HEK293 (cell line): ENCODE measurements around the gene PAQR5.
A peak's percentile ranks its signal among the peaks of the same experiment; 100 is the strongest.

Experiments used
- CTCF ChIA-PET: fragments of 350-600 bp; formaldehyde crosslinking; extraction: SDS; loops from one replicate; lab custom pipeline; 2021; ENCODE audit warnings: antibody characterized with exemption; lab: Yijun Ruan, JAX
- POLR2A ChIA-PET: fragments of 300-600 bp; formaldehyde crosslinking; extraction: SDS; loops from one replicate; lab custom pipeline; 2020; ENCODE audit warnings: antibody characterized with exemption, inconsistent platforms; lab: Yijun Ruan, JAX
- H3K27ac ChIP-seq: fragments of 200-500 bp; sonication (Bioruptor generic); 2 replicates; pipeline ENCODE4 v1.5.1; 2014; ENCODE audit warnings: low read depth, low read length, control low read depth, inconsistent platforms; ENCODE audit errors: extremely low read depth
- H3K36me3 ChIP-seq, 2 experiments: fragments of 200-500 bp in 1 of 2; sonication (Bioruptor generic) in 1 of 2; 1 replicate in 1 of 2; 2 replicates in 1 of 2; pipeline ENCODE4 v1.5.1; 2014 to 2017; ENCODE audit warnings: inconsistent platforms in 2 of 2, low read length in 2 of 2; ENCODE audit not compliant: control insufficient read depth in 2 of 2, insufficient read depth in 1 of 2
- H3K4me1 ChIP-seq: fragments of 200-500 bp; sonication (Bioruptor generic); 2 replicates; pipeline ENCODE4 v1.5.1; 2014; ENCODE audit warnings: mild to moderate bottlenecking, low read length, inconsistent platforms; ENCODE audit not compliant: control insufficient read depth, insufficient read depth
- H3K4me3 ChIP-seq: 2 replicates; pipeline ENCODE4 v1.5.1; 2011; ENCODE audit warnings: low read depth, mild to moderate bottlenecking, control low read depth, low read length, moderate library complexity
- H3K9me3 ChIP-seq: fragments of 200-500 bp; sonication (Bioruptor generic); 2 replicates; pipeline ENCODE4 v1.5.1; 2014; ENCODE audit warnings: low read depth, low read length, inconsistent platforms; ENCODE audit not compliant: control insufficient read depth, insufficient read depth
- SP2 ChIP-seq: fragments of 450-650 bp; formaldehyde crosslinking; IDR thresholded peaks from 2 replicates; pipeline ENCODE4 v1.5.1; 2016; ENCODE audit warnings: missing biosample characterization, missing genetic modification characterization
- ZBTB1 ChIP-seq: fragments of 450-650 bp; formaldehyde crosslinking; IDR thresholded peaks from 2 replicates; pipeline ENCODE4 v1.5.1; 2016; ENCODE audit warnings: missing biosample characterization, missing genetic modification characterization
- ZBTB21 ChIP-seq: fragments of 450-650 bp; formaldehyde crosslinking; IDR thresholded peaks from 2 replicates; pipeline ENCODE4 v1.5.1; 2017; ENCODE audit warnings: missing biosample characterization, missing genetic modification characterization
- ZFP37 ChIP-seq: fragments of 450-650 bp; formaldehyde crosslinking; IDR thresholded peaks from 2 replicates; pipeline ENCODE4 v1.5.1; 2016; ENCODE audit warnings: missing biosample characterization, missing genetic modification characterization
- ZNF10 ChIP-seq: fragments of 450-650 bp; formaldehyde crosslinking; IDR thresholded peaks from 2 replicates; pipeline ENCODE4 v1.5.1; 2017; ENCODE audit warnings: missing biosample characterization, missing genetic modification characterization
- ZNF169 ChIP-seq: fragments of 450-650 bp; formaldehyde crosslinking; IDR thresholded peaks from 2 replicates; pipeline ENCODE4 v1.5.1; 2016; ENCODE audit warnings: missing biosample characterization, missing genetic modification characterization
- ZNF211 ChIP-seq: fragments of 450-650 bp; formaldehyde crosslinking; IDR thresholded peaks from 2 replicates; pipeline ENCODE4 v1.5.1; 2016; ENCODE audit warnings: low read depth, missing biosample characterization, missing genetic modification characterization
- ZNF302 ChIP-seq: fragments of 450-650 bp; formaldehyde crosslinking; IDR thresholded peaks from 2 replicates; pipeline ENCODE4 v1.5.1; 2016; ENCODE audit warnings: missing biosample characterization, missing genetic modification characterization, low read depth
- ZNF354C ChIP-seq: fragments of 450-650 bp; formaldehyde crosslinking; IDR thresholded peaks from 2 replicates; pipeline ENCODE4 v1.5.1; 2016; ENCODE audit warnings: missing biosample characterization, missing genetic modification characterization, low read depth, borderline replicate concordance
- ZNF366 ChIP-seq: fragments of 450-650 bp; formaldehyde crosslinking; conservative IDR thresholded peaks from 2 replicates; pipeline ENCODE4 v1.5.1; 2016; ENCODE audit warnings: missing biosample characterization, missing genetic modification characterization
- ZNF391 ChIP-seq: fragments of 450-650 bp; formaldehyde crosslinking; IDR thresholded peaks from 2 replicates; pipeline ENCODE4 v1.5.1; 2016; ENCODE audit warnings: low read depth, missing biosample characterization, missing genetic modification characterization, borderline replicate concordance
- ZNF777 ChIP-seq: fragments of 450-650 bp; formaldehyde crosslinking; IDR thresholded peaks from 2 replicates; pipeline ENCODE4 v1.5.1; 2017; ENCODE audit warnings: missing biosample characterization, missing genetic modification characterization, borderline replicate concordance
- ZSCAN23 ChIP-seq: fragments of 450-650 bp; formaldehyde crosslinking; IDR thresholded peaks from 2 replicates; pipeline ENCODE4 v1.5.1; 2016; ENCODE audit warnings: missing biosample characterization, missing genetic modification characterization
- ZXDB ChIP-seq: fragments of 450-650 bp; formaldehyde crosslinking; IDR thresholded peaks from 2 replicates; pipeline ENCODE4 v1.5.1; 2016; ENCODE audit warnings: missing biosample characterization, missing genetic modification characterization
- TF ChIP-seq, protein P1 (sequence below): fragments of 450-650 bp; formaldehyde crosslinking; IDR thresholded peaks from 2 replicates; pipeline ENCODE4 v1.5.1; 2016; ENCODE audit warnings: missing biosample characterization, missing genetic modification characterization
- TF ChIP-seq, protein P2 (sequence below): fragments of 450-650 bp; formaldehyde crosslinking; IDR thresholded peaks from 2 replicates; pipeline ENCODE4 v1.5.1; 2017; ENCODE audit warnings: missing biosample characterization, missing genetic modification characterization
- TF ChIP-seq, protein P3 (sequence below): fragments of 450-650 bp; formaldehyde crosslinking; IDR thresholded peaks from 2 replicates; pipeline ENCODE4 v1.5.1; 2017; ENCODE audit warnings: missing biosample characterization, mild to moderate bottlenecking, missing genetic modification characterization, moderate library complexity
- TF ChIP-seq, protein P4 (sequence below): fragments of 450-650 bp; formaldehyde crosslinking; IDR thresholded peaks from 2 replicates; pipeline ENCODE4 v1.5.1; 2016; ENCODE audit warnings: missing biosample characterization, missing genetic modification characterization
- TF ChIP-seq, protein P5 (sequence below): fragments of 450-650 bp; formaldehyde crosslinking; IDR thresholded peaks from 2 replicates; pipeline ENCODE4 v1.5.1; 2016; ENCODE audit warnings: missing biosample characterization, missing genetic modification characterization
- TF ChIP-seq, protein P6 (sequence below): fragments of 450-650 bp; formaldehyde crosslinking; IDR thresholded peaks from 2 replicates; pipeline ENCODE4 v1.5.1; 2016; ENCODE audit warnings: missing biosample characterization, missing genetic modification characterization
- TF ChIP-seq, protein P7 (sequence below): fragments of 450-650 bp; formaldehyde crosslinking; IDR thresholded peaks from 2 replicates; pipeline ENCODE4 v1.5.1; 2017; ENCODE audit warnings: missing biosample characterization, missing genetic modification characterization

The PAQR5 gene

DNA sequence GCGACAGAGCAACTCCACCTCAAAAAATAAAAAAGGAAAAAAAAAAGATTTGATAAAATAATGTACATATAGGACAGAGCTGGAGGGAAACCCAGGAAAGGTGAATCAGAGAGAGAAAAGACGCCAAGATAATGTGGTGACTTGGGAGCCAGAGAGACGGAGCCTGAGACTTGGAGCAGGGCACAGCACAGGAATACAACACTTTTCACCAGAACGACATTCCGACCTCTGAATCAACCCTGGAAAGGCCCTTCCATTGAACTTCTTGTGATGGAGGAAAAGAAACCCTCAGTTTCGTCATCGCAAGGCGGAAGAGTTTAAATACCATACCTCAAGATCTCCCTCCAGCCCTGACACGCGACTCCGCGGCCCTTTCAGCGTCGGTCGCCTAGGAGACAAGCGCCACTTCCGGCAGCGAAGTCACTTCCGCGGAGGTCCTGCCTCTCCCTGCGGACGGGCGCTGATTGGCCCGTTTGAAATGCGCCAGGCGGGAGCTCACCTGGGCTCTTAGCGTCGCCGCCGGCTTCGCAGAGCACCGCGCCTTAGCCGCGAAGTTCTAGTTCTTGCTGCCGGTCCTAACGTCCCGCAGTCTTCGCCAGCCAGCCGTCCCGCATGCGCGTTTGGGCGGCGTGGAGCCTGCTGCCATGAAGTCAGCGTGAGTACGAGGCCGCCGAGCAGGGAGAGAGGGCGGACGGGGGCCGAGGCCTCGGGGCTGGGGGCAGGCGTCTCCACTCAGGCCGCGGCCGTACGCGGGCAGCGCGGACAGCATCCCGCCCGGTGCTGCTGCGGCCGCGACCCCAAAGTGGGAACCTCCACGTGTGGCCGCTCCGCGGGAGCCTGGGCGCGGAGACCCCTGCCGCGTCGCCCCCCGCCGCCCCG, 115.3 kb downstream of the PAQR5 start, which contains the start of gene KIF23:
Gene KIF23 (plus strand): TSS at position 528 of the 879 bp plus-strand sequence. CDS start 117 bp downstream, at position 645.
- Histone ChIP-seq H3K4me1 (peaks cover 12% of the 10 kb centered on the region), H3K36me3 (peaks cover 21 to 27% of the 10 kb centered on the region in 2 experiments), H3K27ac (peak within 1 kb of the TSS; percentile 98), H3K9me3 (no peaks in the 10 kb centered on the region), H3K4me3 (peak within 1 kb of the TSS; percentile 93)
- ChIA-PET POLR2A (interaction anchor here (0.6 to 2.5 kb wide), 15 partner anchors 9 to 124 kb away, joined by 3 to 30 read pairs (median 4); partner anchors contain the start of gene RPLP1), CTCF (interaction anchor here (0.6 to 2.0 kb wide), 5 partner anchors 20 to 1053 kb away, joined by 3 to 10 read pairs (median 3); no protein-coding TSS in a partner anchor)
- TF ChIP-seq ZSCAN23 (tag by site-specific recombination) (0 out of 2 replicates have a peak, but pooled peaks have one; percentile 4), ZNF366 (tag by site-specific recombination) (peak; percentile 74), ZXDB (peak; percentile 87), ZBTB1 (tag by site-specific recombination) (no peak), ZNF302 (no peak), ZBTB21 (peak; percentile 69), ZFP37 (0 out of 2 replicates have a peak, but pooled peaks have one; percentile 32), ZNF354C (tag by site-specific recombination) (no peak), ZNF777 (tag by site-specific recombination) (no peak; the same call in 1 of the 2 replicates), ZNF169 (tag by site-specific recombination) (no peak), ZNF391 (tag by site-specific recombination) (peak; percentile 71; the same call in 1 of the 2 replicates), ZNF211 (tag by site-specific recombination) (no peak), SP2 (tag by site-specific recombination) (peak; percentile 95), ZNF10 (tag by site-specific recombination) (peak; percentile 66; the same call in 1 of the 2 replicates)
- TF ChIP-seq, protein P1, sequence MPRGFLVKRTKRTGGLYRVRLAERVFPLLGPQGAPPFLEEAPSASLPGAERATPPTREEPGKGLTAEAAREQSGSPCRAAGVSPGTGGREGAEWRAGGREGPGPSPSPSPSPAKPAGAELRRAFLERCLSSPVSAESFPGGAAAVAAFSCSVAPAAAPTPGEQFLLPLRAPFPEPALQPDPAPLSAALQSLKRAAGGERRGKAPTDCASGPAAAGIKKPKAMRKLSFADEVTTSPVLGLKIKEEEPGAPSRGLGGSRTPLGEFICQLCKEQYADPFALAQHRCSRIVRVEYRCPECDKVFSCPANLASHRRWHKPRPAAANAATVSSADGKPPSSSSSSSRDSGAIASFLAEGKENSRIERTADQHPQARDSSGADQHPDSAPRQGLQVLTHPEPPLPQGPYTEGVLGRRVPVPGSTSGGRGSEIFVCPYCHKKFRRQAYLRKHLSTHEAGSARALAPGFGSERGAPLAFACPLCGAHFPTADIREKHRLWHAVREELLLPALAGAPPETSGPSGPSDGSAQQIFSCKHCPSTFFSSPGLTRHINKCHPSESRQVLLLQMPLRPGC (tag by site-specific recombination): peak; percentile 61
- TF ChIP-seq, protein P2, sequence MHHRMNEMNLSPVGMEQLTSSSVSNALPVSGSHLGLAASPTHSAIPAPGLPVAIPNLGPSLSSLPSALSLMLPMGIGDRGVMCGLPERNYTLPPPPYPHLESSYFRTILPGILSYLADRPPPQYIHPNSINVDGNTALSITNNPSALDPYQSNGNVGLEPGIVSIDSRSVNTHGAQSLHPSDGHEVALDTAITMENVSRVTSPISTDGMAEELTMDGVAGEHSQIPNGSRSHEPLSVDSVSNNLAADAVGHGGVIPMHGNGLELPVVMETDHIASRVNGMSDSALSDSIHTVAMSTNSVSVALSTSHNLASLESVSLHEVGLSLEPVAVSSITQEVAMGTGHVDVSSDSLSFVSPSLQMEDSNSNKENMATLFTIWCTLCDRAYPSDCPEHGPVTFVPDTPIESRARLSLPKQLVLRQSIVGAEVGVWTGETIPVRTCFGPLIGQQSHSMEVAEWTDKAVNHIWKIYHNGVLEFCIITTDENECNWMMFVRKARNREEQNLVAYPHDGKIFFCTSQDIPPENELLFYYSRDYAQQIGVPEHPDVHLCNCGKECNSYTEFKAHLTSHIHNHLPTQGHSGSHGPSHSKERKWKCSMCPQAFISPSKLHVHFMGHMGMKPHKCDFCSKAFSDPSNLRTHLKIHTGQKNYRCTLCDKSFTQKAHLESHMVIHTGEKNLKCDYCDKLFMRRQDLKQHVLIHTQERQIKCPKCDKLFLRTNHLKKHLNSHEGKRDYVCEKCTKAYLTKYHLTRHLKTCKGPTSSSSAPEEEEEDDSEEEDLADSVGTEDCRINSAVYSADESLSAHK (tag by site-specific recombination): no peak; the same call in 1 of the 2 replicates
- TF ChIP-seq, protein P3, sequence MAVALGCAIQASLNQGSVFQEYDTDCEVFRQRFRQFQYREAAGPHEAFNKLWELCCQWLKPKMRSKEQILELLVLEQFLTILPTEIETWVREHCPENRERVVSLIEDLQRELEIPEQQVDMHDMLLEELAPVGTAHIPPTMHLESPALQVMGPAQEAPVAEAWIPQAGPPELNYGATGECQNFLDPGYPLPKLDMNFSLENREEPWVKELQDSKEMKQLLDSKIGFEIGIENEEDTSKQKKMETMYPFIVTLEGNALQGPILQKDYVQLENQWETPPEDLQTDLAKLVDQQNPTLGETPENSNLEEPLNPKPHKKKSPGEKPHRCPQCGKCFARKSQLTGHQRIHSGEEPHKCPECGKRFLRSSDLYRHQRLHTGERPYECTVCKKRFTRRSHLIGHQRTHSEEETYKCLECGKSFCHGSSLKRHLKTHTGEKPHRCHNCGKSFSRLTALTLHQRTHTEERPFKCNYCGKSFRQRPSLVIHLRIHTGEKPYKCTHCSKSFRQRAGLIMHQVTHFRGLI (tag by site-specific recombination): 0 out of 2 replicates have a peak, but pooled peaks have one; percentile 4
- TF ChIP-seq, protein P4, sequence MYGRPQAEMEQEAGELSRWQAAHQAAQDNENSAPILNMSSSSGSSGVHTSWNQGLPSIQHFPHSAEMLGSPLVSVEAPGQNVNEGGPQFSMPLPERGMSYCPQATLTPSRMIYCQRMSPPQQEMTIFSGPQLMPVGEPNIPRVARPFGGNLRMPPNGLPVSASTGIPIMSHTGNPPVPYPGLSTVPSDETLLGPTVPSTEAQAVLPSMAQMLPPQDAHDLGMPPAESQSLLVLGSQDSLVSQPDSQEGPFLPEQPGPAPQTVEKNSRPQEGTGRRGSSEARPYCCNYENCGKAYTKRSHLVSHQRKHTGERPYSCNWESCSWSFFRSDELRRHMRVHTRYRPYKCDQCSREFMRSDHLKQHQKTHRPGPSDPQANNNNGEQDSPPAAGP (tag by site-specific recombination): peak; percentile 73; the same call in 1 of the 2 replicates
- TF ChIP-seq, protein P5, sequence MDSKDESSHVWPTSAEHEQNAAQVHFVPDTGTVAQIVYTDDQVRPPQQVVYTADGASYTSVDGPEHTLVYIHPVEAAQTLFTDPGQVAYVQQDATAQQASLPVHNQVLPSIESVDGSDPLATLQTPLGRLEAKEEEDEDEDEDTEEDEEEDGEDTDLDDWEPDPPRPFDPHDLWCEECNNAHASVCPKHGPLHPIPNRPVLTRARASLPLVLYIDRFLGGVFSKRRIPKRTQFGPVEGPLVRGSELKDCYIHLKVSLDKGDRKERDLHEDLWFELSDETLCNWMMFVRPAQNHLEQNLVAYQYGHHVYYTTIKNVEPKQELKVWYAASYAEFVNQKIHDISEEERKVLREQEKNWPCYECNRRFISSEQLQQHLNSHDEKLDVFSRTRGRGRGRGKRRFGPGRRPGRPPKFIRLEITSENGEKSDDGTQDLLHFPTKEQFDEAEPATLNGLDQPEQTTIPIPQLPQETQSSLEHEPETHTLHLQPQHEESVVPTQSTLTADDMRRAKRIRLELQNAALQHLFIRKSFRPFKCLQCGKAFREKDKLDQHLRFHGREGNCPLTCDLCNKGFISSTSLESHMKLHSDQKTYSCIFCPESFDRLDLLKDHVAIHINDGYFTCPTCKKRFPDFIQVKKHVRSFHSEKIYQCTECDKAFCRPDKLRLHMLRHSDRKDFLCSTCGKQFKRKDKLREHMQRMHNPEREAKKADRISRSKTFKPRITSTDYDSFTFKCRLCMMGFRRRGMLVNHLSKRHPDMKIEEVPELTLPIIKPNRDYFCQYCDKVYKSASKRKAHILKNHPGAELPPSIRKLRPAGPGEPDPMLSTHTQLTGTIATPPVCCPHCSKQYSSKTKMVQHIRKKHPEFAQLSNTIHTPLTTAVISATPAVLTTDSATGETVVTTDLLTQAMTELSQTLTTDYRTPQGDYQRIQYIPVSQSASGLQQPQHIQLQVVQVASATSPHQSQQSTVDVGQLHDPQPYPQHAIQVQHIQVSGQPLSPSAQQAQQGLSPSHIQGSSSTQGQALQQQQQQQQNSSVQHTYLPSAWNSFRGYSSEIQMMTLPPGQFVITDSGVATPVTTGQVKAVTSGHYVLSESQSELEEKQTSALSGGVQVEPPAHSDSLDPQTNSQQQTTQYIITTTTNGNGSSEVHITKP (tag by site-specific recombination): peak; percentile 80
- TF ChIP-seq, protein P6, sequence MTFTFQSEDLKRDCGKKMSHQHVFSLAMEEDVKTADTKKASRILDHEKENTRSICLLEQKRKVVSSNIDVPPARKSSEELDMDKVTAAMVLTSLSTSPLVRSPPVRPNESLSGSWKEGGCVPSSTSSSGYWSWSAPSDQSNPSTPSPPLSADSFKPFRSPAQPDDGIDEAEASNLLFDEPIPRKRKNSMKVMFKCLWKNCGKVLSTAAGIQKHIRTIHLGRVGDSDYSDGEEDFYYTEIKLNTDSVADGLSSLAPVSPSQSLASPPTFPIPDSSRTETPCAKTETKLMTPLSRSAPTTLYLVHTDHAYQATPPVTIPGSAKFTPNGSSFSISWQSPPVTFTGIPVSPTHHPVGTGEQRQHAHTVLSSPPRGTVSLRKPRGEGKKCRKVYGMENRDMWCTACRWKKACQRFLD: peak; percentile 67; the same call in 1 of the 2 replicates
- TF ChIP-seq, protein P7, sequence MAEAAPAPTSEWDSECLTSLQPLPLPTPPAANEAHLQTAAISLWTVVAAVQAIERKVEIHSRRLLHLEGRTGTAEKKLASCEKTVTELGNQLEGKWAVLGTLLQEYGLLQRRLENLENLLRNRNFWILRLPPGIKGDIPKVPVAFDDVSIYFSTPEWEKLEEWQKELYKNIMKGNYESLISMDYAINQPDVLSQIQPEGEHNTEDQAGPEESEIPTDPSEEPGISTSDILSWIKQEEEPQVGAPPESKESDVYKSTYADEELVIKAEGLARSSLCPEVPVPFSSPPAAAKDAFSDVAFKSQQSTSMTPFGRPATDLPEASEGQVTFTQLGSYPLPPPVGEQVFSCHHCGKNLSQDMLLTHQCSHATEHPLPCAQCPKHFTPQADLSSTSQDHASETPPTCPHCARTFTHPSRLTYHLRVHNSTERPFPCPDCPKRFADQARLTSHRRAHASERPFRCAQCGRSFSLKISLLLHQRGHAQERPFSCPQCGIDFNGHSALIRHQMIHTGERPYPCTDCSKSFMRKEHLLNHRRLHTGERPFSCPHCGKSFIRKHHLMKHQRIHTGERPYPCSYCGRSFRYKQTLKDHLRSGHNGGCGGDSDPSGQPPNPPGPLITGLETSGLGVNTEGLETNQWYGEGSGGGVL (tag by site-specific recombination): peak; percentile 57; the same call in 1 of the 2 replicates
